HG03139 (cell line): ENCODE measurements around the gene CD300LB.
A peak's percentile ranks its signal among the peaks of the same experiment; 100 is the strongest.
"Not testable (repeated sequence)": the region's sequence is repeated elsewhere in the genome, so short reads cannot be mapped to it uniquely, and the experiment has no call there.

Experiments used
- ATAC-seq: cut with Tn5 transposase; IDR thresholded peaks from one replicate; pipeline ENCODE4 v1.9.1; 2021; ENCODE audit not compliant: unreplicated experiment

Gene CD300LB

DNA sequence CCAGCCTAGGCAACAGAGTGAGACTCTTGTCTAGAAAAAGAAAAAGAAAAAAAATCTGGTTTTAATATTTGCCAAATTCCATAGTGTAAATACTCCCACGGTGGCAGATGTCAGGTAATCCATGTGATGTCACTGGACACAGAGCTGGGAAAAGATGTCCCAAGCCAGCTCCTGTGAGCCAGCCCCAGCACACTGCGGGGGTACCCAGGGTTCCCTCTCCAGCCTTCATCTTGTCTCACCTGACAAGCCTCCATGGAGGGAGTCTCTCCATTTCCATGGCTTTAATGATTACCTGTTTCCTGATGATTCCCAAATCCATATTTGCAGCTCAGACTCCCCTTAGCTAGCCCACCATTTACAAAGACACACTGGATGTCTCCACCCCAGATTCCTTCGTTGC, 4.6 kb downstream of the CD300LB start:
- ATAC-seq: no peak

DNA sequence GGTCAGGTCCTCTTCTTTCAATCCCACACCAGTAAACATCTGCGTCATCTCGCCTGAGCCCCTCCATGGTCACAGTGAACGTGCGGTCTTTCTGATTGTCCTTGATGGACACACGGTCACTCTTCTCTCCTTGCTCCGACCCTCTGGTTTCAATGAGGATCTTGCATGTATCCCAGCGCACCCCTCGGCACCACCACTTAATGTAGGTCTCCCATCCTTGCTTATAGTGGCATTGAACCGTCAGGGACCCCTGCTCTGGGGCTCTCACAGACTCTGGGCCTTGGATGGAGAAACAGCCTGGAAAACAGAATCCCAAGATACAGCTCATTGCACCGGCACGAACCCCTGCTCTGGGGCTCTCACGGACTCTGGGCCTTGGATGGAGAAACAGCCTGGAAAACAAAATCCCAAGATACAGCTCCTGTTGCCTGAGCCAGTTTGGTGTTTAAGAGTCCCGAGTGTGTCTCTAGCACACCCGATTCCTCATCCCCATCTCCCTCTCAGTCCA, 5.4 kb downstream of the CD300LB start:
- ATAC-seq: no peak

DNA sequence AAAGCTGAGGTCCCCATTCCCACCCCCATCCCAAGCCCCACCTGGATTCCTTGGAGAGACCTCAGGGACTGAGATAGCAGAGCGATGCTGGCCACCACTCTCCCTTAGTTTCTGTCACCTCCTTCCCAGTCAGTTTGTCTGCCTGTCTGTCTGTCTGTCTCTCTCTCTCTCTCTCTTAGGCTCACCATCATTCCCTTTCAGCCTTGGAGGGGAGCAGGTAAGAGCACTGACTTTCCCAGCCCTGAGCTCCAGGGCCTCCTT, 5.9 kb downstream of the CD300LB start:
- ATAC-seq: no peak

DNA sequence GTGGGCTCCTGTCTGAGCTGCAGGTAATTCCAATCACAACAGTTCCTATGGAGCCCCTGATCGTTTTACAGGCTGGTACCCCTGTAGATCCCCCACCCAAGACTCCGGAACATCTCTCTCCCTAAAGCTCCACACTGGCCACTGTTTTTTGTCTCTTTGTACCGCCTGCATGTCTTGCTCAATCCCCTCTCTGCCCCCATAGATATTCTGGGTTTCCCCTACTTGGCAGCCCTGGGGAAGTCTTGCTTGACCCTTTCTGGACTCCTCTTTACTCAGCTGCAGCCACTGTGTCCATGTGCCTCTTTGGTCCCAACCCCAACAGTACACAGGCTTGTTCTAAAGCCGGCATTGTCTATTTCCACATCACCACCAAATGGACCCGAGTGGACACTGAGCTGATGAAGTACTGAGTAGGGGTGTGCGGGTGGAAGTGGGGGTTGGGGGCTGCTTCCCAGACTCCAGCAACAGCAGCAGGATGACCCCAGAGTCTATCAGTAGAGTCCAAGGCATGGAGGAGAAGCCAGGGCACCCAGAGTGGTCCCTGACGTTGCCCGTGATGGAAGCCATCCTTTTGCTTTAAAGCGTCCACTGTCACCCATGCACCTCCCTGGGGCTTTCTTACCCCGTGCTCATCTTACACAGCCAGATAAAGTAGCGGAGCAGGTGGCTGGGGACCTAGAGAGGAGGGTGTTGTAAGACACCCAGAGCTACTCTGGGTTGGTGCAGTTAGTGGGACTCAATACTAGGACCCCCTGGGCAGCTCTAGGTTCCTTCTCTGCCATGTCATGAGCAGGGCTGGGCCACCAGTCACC, 6.4 kb downstream of the CD300LB start:
- no peak for ATAC-seq

DNA sequence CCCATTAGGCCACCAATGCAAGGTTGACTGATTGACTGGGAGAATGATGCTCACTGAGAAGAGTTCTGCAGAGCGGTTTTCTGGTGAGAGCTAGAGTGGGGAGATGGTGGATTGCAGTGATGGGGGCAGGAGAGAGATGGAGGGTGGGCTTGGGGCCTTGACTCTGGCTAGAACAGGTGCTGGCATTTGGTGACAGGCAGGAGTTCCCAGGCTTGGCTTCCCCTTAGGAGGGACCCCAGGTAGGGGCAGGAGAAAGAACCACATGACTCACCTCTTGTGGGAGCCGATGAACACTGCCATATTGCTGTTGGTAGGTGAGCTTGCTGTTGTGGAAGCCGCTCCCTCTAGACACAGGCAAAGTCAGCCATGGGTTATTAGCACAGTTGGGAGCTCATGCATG, 8.0 kb downstream of the CD300LB start:
- no peak for ATAC-seq

DNA sequence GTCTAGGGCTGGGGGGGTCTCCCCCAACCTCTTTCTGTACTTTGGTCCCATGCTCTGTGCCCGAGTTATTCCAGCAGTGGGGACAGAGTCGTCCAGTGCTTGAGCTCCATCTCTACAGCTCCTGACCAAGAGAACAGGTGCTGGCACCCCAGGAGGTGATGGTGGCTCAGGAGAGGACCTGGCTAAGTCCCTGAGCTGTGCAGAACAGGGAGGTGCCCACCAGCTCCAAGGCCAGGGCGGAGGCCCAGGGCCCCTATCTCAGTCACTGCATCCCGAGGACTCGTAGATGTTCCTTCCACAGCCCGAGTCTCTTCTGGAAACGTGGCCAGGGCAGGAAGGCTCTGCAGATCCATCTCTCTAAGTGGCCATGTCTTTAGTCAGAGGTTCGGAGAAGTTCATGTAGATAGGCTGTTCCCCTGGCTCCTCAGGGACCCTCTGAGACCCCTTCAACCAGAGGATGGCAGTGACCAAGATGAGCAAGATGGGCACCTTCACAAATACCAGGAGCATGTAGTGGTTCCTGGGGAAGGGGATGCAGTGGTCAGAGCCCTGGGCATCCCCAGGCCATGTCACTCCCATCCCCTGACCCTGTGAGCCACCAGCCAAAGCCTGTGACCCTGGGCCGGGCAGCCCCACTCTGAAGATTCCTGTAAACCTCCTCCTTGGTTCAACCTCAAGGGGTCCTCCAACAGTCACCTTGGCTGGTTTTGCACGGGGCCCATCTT, 8.7 kb downstream of the CD300LB start:
- ATAC-seq: no peak

DNA sequence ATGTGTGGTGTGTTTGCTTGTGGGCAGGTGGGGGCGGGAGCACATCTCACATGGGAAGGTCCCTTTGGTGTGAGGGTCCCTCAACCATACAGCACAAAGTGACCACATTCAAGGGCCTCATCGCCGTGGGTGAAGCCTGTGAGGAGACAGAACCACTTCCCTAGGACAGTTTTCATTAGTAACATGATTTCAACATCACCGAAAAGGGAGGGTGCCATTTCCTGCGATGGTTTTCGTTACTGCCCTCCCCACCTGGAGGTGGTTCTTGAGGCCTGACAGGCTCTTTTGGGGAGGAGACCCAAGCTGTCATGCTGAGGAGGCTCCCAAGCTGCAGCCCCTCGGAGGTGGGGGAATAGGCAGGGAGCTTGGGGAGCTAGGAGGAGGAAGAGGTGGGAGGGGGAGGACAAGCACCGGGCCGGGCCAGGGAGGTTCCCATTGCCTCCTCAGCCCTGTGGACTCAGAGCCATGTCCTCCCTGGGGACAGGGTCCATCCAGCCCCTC, 9.5 kb downstream of the CD300LB start:
- no peak for ATAC-seq

DNA sequence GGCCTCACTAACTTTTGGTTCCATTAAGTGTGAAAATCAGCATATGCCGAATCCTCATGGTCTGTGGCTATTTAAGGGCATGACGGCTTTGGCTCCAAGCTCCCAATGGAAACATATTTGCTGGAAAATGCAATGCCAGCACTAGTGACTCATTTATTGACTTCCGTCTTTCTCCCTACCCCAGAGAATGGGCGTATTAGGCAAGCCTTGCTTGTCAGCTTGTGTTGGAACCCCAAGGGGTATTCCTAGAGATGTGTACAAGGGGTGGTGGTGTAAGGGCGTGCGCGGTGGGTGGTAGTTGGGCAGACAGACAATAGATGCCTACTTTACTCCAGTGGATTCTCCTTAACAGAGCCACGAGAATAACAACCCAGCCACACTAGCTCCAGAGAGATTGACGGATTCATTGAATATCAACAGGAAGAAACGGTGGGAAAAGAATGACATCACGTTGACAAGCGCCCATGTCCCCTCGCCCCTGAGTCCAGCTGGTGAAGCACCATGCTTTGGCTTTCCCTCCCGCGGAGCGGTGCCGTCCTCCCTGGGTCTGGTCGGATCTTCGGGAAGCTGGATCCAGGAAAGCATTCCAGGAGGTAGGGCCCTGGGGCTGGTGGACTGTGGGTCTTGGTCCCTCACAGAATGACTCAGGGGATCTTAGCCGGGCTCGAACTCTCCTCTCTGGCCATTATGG, 10.3 kb downstream of the CD300LB start:
- ATAC-seq: no peak

DNA sequence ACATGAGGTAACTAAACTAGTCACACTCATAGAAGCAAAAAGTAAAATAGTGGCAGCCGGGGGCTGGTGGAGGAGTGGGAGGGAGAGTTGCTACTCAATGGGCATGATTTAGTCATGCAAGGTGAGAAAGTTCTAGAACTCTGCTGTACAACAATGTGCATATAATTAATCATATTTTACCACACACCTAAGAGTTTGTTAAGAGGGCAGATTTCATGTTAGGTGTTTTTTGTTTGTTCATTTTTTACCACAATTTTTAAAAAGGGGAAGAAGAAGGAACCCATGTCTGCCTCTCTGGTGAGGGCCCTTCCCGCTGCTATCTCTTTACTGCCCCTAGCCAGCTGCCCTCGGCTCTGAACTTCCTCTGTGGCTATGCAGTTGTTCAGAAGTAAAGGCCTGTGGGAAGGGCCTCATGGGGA, 11.2 kb downstream of the CD300LB start:
- ATAC-seq: no peak

DNA sequence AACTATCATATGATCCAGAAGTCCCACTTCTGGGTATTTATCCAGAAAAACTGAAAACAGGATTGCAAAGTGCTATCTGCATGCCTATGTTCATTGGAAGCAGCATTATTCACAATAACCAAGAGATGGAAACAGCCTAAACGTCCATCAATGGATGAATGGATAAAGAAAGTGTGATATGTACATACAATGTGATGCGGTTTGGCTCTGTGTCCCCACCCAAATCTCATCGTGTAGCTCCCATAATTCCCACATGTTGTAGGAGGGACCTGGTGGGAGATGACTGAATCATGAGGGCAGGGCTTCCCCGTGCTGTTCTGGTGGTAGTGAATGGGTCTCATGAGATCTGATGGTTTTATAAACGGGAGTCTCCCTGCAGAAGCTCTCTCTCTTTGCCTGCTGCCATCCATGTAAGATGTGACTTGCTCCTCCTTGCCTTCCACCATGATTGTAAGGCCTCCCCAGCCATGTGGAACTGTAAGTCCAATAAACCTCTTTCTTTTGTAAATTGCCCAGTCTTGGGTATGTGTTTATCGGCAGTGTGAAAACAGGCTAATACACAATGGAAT, 12.8 kb downstream of the CD300LB start:
- ATAC-seq: not testable (repeated sequence)

DNA sequence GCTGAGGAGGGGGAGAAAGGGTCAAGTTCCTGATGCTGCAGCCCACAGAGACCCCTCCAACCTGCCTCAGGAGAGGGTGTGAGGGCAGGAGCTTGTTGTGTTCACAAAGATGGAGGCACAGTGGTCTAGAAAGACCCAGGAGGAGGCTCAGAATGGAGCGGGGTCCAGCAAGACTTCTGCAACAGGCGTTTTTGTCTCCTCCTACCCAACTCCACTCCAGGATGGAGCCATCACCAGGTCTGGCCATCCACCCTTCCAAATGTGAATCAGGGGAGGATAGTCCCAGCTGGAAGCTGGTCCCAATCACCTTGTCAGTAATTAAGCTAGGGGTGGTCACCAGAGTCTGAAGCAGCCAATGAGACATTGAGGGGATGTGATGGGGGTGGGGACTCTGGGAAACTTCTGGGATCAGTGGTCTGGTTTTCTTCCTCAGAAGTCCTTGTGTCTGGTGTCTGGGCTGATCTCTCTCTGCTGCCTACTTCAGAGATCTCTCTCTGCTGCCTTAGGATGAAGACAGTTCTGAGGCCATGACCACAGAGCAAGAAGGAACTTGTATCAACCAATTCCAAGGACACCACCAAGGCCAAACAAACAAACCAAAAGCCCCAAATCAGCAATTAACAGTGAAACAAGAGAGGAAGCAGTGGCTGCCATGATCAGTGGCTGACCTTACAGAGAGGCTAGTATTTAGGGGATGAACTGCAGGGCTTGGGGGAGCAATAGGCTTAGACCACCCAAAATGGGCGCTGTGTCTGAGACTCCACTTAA, 14.5 kb downstream of the CD300LB start:
- ATAC-seq: no peak

DNA sequence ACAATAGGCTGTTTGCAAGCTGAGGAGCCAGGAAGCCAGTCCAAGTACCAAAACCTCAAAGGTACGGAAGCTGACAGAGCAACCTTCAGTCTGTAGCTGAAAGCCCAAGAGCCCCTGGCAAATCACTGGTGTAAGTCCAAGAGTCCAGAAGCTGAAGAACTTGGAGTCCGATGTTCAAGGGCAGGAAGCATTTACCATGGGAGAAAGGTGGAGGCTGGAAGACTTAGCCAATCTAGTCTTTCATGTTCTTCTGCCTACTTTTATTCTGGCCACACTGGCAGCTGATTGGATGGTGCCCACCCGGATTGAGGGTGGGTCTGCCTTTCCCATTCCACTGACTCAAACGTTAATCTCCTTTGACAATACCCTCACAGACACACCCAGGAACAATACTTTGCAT, 15.3 kb downstream of the CD300LB start:
- ATAC-seq: no peak

DNA sequence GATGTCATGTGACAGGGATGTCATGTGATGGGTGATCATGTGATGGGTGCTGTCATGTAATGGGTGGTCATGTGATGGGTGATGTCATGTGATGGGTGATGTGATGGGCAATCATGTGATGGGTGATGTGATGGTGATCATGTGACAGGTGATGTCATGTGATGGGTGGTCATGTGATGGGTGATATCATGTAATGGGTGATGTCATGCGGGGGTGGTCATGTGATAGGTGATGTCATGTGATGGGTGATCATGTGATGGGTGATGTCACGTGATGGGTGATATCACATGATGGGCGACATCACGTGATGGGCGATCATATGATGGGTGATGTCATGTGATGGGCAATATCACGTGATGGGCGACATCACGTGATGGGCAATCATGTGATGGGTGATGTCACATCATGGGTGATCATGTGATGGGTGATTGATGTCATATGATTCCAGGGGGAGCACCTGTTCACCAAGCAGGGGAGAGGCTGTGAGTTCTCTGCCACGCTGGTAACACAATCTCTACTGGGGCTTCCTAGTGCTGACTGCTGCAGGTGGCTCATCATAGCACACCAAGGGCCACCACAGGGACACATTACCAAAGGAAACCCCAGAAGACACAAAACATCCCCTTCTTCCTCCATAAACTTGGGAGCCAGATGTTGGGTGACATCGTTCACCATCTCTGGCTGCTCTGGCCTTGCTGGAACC, 16.5 kb downstream of the CD300LB start:
- no peak for ATAC-seq

DNA sequence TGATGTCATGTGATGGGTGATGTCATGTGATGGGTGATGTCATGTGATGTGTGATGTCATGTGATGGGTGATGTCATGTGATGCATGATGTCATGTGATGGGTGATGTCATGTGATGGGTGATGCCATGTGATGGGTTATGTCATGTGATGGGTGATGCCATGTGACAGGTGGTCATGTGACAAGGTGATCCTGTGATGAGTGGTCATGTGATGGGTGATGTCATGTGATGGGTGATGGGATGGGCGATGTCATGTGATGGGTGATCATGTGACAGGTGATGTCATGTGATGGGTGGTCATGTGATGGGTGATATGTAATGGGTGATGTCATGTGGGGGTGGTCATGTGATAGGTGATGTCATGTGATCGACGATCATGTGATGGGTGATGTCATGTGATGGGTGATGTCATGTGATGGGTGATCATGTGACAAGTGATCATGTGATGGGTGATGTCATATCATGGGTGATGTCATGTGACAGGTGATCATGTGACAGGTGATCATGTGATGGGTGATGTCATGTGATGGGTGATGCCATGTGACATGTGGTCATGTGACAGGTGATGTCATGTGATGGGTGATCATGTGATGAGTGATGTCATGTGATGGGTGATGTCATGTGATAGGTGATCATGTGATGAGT, 17.2 kb downstream of the CD300LB start:
- ATAC-seq: no peak

DNA sequence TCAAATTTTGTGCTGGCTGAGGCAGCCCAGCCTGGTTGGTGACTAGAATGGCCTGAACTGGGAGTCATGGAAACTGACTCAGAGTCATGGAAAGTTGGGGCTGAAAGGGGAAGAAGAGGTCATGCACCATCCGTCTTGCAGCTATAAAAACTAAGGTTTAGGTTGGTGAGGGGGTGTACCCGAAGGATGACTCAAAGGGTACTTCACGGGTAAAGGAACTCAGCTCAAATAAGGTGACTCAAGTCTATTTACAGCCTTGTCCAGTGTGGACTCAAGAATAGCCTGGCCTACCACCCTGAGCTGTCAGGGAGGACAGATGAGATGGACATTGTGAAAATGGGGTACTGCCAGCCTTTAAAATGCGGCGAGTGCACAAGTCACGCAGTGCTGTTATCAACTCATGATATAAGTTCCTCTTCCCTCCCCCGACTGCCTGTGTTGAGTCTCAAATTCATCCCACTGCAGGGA, 18.6 kb downstream of the CD300LB start:
- ATAC-seq: peak; percentile 62

DNA sequence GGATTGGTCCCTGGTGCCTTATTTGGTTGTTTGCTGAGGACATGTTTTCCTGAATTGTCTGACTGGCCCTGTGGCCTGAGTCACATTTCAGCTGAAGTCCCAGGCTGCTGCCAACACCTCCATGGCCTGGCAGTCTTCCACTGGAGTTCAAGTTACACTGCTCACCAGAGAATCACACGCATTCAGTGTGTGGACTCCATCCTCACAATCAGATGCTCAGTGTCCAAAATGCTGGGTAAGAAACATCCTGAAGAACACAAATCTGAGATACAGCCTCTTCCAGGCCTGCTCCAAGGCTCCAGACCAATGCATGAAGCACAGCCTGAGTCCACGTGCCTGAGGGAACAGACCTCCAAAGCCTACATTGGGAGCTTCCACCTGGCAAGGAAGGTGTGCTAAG, 19.2 kb downstream of the CD300LB start:
- no peak for ATAC-seq

DNA sequence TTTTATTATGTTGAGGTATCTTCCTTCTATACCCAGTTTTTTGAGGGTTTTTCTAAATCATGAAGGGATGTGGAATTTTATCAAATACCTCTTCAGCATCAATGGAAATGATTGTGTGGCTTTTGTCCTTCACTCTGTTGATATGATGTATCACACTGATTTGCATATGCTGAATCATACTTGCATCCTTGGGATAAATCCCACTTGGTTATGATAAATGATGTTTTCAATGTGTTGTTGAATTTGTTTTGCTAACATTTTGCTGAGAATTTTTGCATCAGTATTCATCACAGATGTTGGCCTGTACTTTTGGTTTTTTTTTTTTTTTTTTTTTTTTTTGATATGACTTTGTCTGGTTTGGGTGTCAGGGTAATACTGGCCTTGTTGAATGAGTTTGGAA, 23.1 kb downstream of the CD300LB start:
- no peak for ATAC-seq

DNA sequence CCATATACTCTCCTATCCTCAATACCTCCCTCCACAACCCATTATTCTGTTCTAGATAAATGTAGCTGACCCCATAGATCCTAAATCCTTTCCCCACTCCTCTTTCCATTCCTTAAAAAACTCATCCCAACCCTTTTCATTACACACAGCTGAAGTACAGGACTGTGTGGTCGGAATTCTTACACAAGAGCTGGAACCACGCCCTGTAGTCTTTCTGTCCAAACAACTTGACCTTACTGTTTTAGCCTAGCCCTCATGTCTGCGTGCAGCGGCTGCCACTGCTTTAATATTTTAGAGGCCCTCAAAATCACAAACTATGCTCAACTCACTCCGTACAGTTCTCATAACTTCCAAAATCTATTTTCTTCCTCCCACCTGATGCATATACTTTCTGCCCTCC, 27.3 kb downstream of the CD300LB start:
- not testable (repeated sequence) for ATAC-seq

DNA sequence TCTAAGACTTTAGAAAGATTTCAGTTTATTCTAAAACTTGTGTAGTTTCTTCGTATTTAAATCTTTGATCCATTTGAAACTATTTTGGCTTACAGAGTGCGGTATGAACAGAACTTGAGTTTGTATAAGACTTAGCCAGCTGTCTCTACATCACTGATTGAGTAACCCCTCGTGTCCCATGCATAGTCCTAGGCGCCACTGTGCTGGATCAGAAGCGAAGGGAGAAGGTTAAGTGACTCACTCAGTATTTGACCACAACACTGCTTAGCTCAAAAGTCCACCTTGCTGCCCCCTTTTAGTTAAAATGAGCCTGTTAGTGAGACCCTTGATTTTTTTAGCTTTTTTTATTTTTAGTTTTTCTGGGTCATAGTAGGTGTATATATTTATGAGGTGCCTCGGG, 28.4 kb downstream of the CD300LB start:
- no peak for ATAC-seq
